CD4-positive, alpha-beta T cell (primary cell): ENCODE measurements around the gene SYK. TPM values are rescaled to one million over a fixed set of nuclear protein-coding genes. Genes with fewer than 3 reads are reported as not detected.
"Not testable (repeated sequence)": the region's sequence is repeated elsewhere in the genome, so short reads cannot be mapped to it uniquely, and the experiment has no call there.

Source experiments
- ATAC-seq: fragments of 200-7000 bp; cut with Tn5 transposase; one replicate; pipeline ENCODE4 v1.10.0; 2022; ENCODE audit warnings: mild to moderate bottlenecking; ENCODE audit not compliant: poor library complexity
- CTCF ChIA-PET: fragments of 350-600 bp; sonication (Branson Sonifier 250); formaldehyde crosslinking; loops from one replicate; lab custom pipeline; 2021; ENCODE audit warnings: antibody characterized with exemption, inconsistent platforms; lab: Charles Lee
- POLR2A ChIA-PET: fragments of 350-600 bp; sonication (Branson Sonifier 250); formaldehyde crosslinking; loops from one replicate; lab custom pipeline; 2021; ENCODE audit warnings: antibody characterized with exemption, inconsistent platforms; lab: Charles Lee
- DNase-seq, 14 experiments: peaks; one replicate each; pipeline ENCODE4 v3.0.0-alpha.2; 2013 to 2020; ENCODE audit warnings: mixed read lengths in 2 of 14
- H3K27ac ChIP-seq, 2 donors: one replicate each; pipeline versions ENCODE4 v1.5.1 to v1.7.0; 2013; ENCODE audit warnings: low read length in 2 of 2, low read depth in 1 of 2, mild to moderate bottlenecking in 1 of 2
- H3K27me3 ChIP-seq, 2 experiments: 1 replicate in 1 of 2; 2 replicates in 1 of 2; pipeline versions ENCODE4 v1.6.1 to v1.7.0; 2013; ENCODE audit warnings: low read length in 2 of 2, control low read depth in 1 of 2, mild to moderate bottlenecking in 1 of 2, moderate library complexity in 1 of 2; ENCODE audit not compliant: insufficient read depth in 2 of 2, control insufficient read depth in 1 of 2
- H3K36me3 ChIP-seq: one replicate; pipeline ENCODE4 v1.6.1; 2013; ENCODE audit warnings: low read length, control low read depth; ENCODE audit not compliant: insufficient read depth
- H3K4me1 ChIP-seq: one replicate; pipeline ENCODE4 v1.6.1; 2013; ENCODE audit warnings: low read length, control low read depth; ENCODE audit not compliant: insufficient read depth
- H3K4me3 ChIP-seq: one replicate; pipeline ENCODE4 v1.5.1; 2013; ENCODE audit warnings: mild to moderate bottlenecking, low read length, moderate library complexity
- H3K9me3 ChIP-seq, 2 experiments: 1 replicate in 1 of 2; 2 replicates in 1 of 2; pipeline versions ENCODE4 v1.6.1 to v1.7.0; 2013; ENCODE audit warnings: low read length in 2 of 2, mild to moderate bottlenecking in 2 of 2, control low read depth in 1 of 2, moderate library complexity in 1 of 2; ENCODE audit not compliant: control insufficient read depth in 1 of 2, insufficient read depth in 1 of 2
- H3K27ac Mint-ChIP-seq: one replicate; pipeline ENCODE4 v1.8.0; 2020; ENCODE audit warnings: mixed read lengths
- H3K27me3 Mint-ChIP-seq: one replicate; pipeline ENCODE4 v1.8.0; 2021; ENCODE audit warnings: mixed read lengths
- H3K36me3 Mint-ChIP-seq: one replicate; pipeline ENCODE4 v1.8.0; 2021; ENCODE audit warnings: low read depth, mixed read lengths
- H3K4me1 Mint-ChIP-seq: one replicate; pipeline ENCODE4 v1.8.0; 2021; ENCODE audit warnings: low read depth, mixed read lengths
- H3K4me3 Mint-ChIP-seq: one replicate; pipeline ENCODE4 v1.8.0; 2020; ENCODE audit warnings: mild to moderate bottlenecking, mixed read lengths
- H3K9me3 Mint-ChIP-seq: one replicate; pipeline ENCODE4 v1.8.0; 2020; ENCODE audit warnings: mixed read lengths
- intact Hi-C, 2 experiments: fragments of 100-400 bp; cut with DNase I in 1 of 2; cut with micrococcal nuclease in 1 of 2; formaldehyde crosslinking; loops; one replicate each; pipeline versions ENCODE4 v1.15.1 to v1.9.0; 2023 to 2025; cut with DNase I, micrococcal nuclease
- total RNA-seq, 174 experiments: library from RNA in 2 of 174; stranded (reverse) in 2 of 174; gene quantifications; one replicate each; pipeline ENCODE4 v1.2.3 and lab custom pipeline; 2021 to 2026
- TF ChIP-seq, protein P1 (sequence below): fragments of 200-600 bp; IDR thresholded peaks from one replicate; pipeline ENCODE4 v1.8.0; 2022; ENCODE audit warnings: antibody characterized with exemption, mild to moderate bottlenecking

SYK gene
- total RNA-seq, 2 experiments from 2014 or later, result 1.1 to 1.2 TPM

GRCh38 chr9:90815944-90816357 is 14.3 kb downstream of the SYK start:
- Histone ChIP-seq H3K9me3 (no peaks in the 10 kb centered on the region), H3K4me3 (no peak overlapping the region), H3K27me3 (no peaks in the 10 kb centered on the region), H3K36me3 (no peaks in the 10 kb centered on the region), H3K4me1 (peaks cover 11% of the 10 kb centered on the region), H3K27ac (no peak overlapping the region)
- no peaks in the 10 kb centered on the region for H3K9me3 Mint-ChIP-seq
- ATAC-seq (no peak), DNase-seq (no peak)
- intact Hi-C loops, result no loop called here
- ChIA-PET CTCF (no interaction called here), POLR2A (no interaction called here)
- H3K27ac Mint-ChIP-seq, result peak overlapping the region; percentile 5
- H3K4me1 Mint-ChIP-seq, result peaks cover 22% of the 10 kb centered on the region
- H3K27me3 Mint-ChIP-seq, result no peaks in the 10 kb centered on the region
- no peak overlapping the region for H3K4me3 Mint-ChIP-seq
- H3K36me3 Mint-ChIP-seq, result no peaks in the 10 kb centered on the region
- TF ChIP-seq, protein P1, sequence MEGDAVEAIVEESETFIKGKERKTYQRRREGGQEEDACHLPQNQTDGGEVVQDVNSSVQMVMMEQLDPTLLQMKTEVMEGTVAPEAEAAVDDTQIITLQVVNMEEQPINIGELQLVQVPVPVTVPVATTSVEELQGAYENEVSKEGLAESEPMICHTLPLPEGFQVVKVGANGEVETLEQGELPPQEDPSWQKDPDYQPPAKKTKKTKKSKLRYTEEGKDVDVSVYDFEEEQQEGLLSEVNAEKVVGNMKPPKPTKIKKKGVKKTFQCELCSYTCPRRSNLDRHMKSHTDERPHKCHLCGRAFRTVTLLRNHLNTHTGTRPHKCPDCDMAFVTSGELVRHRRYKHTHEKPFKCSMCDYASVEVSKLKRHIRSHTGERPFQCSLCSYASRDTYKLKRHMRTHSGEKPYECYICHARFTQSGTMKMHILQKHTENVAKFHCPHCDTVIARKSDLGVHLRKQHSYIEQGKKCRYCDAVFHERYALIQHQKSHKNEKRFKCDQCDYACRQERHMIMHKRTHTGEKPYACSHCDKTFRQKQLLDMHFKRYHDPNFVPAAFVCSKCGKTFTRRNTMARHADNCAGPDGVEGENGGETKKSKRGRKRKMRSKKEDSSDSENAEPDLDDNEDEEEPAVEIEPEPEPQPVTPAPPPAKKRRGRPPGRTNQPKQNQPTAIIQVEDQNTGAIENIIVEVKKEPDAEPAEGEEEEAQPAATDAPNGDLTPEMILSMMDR, result no peak

- no peaks in the 10 kb centered on the region for H3K9me3 Mint-ChIP-seq
- POLR2A ChIA-PET, result no interaction called here
- intact Hi-C loops, result no loop called here
- no peaks in the 10 kb centered on the region for H3K36me3 Mint-ChIP-seq
- no peak overlapping the region for H3K27ac Mint-ChIP-seq
- H3K4me3 ChIP-seq, result no peak overlapping the region
- no peaks in the 10 kb centered on the region for H3K27me3 ChIP-seq
- CTCF ChIA-PET, result no interaction called here
- peaks cover 11% of the 10 kb centered on the region for H3K4me1 ChIP-seq
- H3K9me3 ChIP-seq, result no peaks in the 10 kb centered on the region
- no peak for ATAC-seq
- no peaks in the 10 kb centered on the region for H3K36me3 ChIP-seq
- no peak for DNase-seq
- no peak overlapping the region for H3K27ac ChIP-seq
- peaks cover 22% of the 10 kb centered on the region for H3K4me1 Mint-ChIP-seq
- TF ChIP-seq, protein P1, result no peak
- no peak overlapping the region for H3K4me3 Mint-ChIP-seq
- H3K27me3 Mint-ChIP-seq, result no peaks in the 10 kb centered on the region
Measured at GRCh38 chr9:90816690-90817089, 15.1 kb downstream of the SYK start.

GRCh38 chr9:90818279-90818678 is 16.7 kb downstream of the SYK start:
- no peak for ATAC-seq
- Mint-ChIP-seq H3K4me3 (no peak overlapping the region), H3K27ac (no peak overlapping the region), H3K27me3 (peaks cover 6% of the 10 kb centered on the region), H3K36me3 (no peaks in the 10 kb centered on the region), H3K9me3 (no peaks in the 10 kb centered on the region), H3K4me1 (peaks cover 22% of the 10 kb centered on the region)
- TF ChIP-seq, protein P1, result no peak
- Histone ChIP-seq H3K4me1 (peaks cover 11% of the 10 kb centered on the region), H3K27me3 (peaks cover 0 to 3% of the 10 kb centered on the region in 2 experiments), H3K9me3 (no peaks in the 10 kb centered on the region), H3K36me3 (no peaks in the 10 kb centered on the region), H3K4me3 (no peak overlapping the region), H3K27ac (no peak overlapping the region)
- no peak for DNase-seq
- CTCF ChIA-PET, result no interaction called here
- POLR2A ChIA-PET, result no interaction called here
- intact Hi-C loops, result no loop called here

- DNase-seq, H3K4me1 ChIP-seq, H3K36me3 ChIP-seq, H3K27me3 Mint-ChIP-seq, H3K27me3 ChIP-seq, CTCF ChIA-PET, ATAC-seq, H3K27ac Mint-ChIP-seq, POLR2A ChIA-PET, H3K4me3 Mint-ChIP-seq, H3K9me3 Mint-ChIP-seq, H3K27ac ChIP-seq, intact Hi-C loops, H3K36me3 Mint-ChIP-seq, H3K9me3 ChIP-seq, H3K4me3 ChIP-seq: not testable (repeated sequence)
- peaks cover 13% of the 10 kb centered on the region for H3K4me1 Mint-ChIP-seq
Measured at GRCh38 chr9:90820406-90820805, 18.8 kb downstream of the SYK start.

GRCh38 chr9:90821236-90821635 is 19.6 kb downstream of the SYK start:
- H3K36me3 Mint-ChIP-seq, intact Hi-C loops, DNase-seq, H3K27ac Mint-ChIP-seq, H3K9me3 Mint-ChIP-seq, H3K4me1 Mint-ChIP-seq, H3K36me3 ChIP-seq, H3K4me3 ChIP-seq, CTCF ChIA-PET, H3K4me1 ChIP-seq, POLR2A ChIA-PET, ATAC-seq, H3K27me3 ChIP-seq, H3K4me3 Mint-ChIP-seq, H3K9me3 ChIP-seq, H3K27ac ChIP-seq: not testable (repeated sequence)
- peaks cover 13% of the 10 kb centered on the region for H3K27me3 Mint-ChIP-seq
